PC-3 (cell line): ENCODE data around the gene TP53BP1.

Source experiments
- CTCF ChIP-seq: fragments of 300-600 bp; sonication (generic); conservative IDR thresholded peaks from 2 replicates; pipeline ENCODE4 v1.5.1; 2017; ENCODE audit warnings: antibody characterized with exemption, low read depth, mild to moderate bottlenecking, low read length
- EZH2 ChIP-seq: fragments of 300-600 bp; sonication (generic); IDR thresholded peaks from one replicate; pipeline ENCODE4 v1.6.1; 2017; ENCODE audit warnings: antibody characterized with exemption, mild to moderate bottlenecking, low read length; ENCODE audit not compliant: unreplicated experiment
- EZH2phosphoT487 ChIP-seq: fragments of 300-600 bp; sonication (generic); IDR thresholded peaks from 2 replicates; pipeline ENCODE4 v1.6.1; 2018; ENCODE audit warnings: mild to moderate bottlenecking, antibody characterized with exemption, low read length, borderline replicate concordance

- TF ChIP-seq CTCF (no peak), EZH2 (no peak), EZH2phosphoT487 (no peak)
Observed at GRCh38 chr15:43360821-43361220, 132.1 kb downstream of the TP53BP1 start.
